Stomach (tissue), 9 donors: ENCODE measurements around the gene PALLD. TPM values are rescaled to one million over a fixed set of nuclear protein-coding genes. Genes with fewer than 3 reads are reported as not detected.

Experiments used
- DNase-seq, 2 donors: peaks; one replicate each; pipeline versions ENCODE4 v3.0.0 to v3.0.0-alpha.2; 2013 to 2019
- H3K27ac ChIP-seq, 5 donors: fragments of 200-600 bp in 4 of 5; sonication (generic) in 4 of 5; one replicate each; pipeline ENCODE4 v1.5.1; 2013 to 2019; ENCODE audit warnings: mild to moderate bottlenecking in 1 of 5, moderate library complexity in 1 of 5
- H3K27me3 ChIP-seq, 3 donors: fragments of 200-600 bp; sonication (generic); one replicate each; pipeline ENCODE4 v1.5.1; 2017 to 2019; ENCODE audit warnings: mixed run types in 1 of 3
- H3K36me3 ChIP-seq, 4 donors: fragments of 200-600 bp; sonication (generic); 1 replicate in 3 of 4; 2 replicates in 1 of 4; pipeline ENCODE4 v1.5.1; 2016 to 2019
- H3K4me1 ChIP-seq, 4 donors: fragments of 200-600 bp; sonication (generic); one replicate each; pipeline ENCODE4 v1.5.1; 2016 to 2019
- H3K4me3 ChIP-seq, 4 donors: fragments of 200-600 bp; sonication (generic) in 3 of 4; one replicate each; pipeline ENCODE4 v1.5.1; 2016 to 2019; ENCODE audit warnings: mild to moderate bottlenecking in 1 of 4
- H3K9me3 ChIP-seq, 4 donors: fragments of 200-600 bp; sonication (generic); one replicate each; pipeline ENCODE4 v1.5.1; 2016 to 2019
- CTCF ChIP-seq, 7 experiments: fragments of 450-650 bp in 4 of 7; fragments of 200-600 bp in 3 of 7; sonication (generic) in 3 of 7; IDR thresholded peaks; one replicate each; pipeline ENCODE4 v1.5.1; 2016 to 2019; ENCODE audit warnings: antibody characterized with exemption in 7 of 7, control low read depth in 2 of 7, mild to moderate bottlenecking in 1 of 7
- EP300 ChIP-seq: sonication (generic); formaldehyde crosslinking; IDR thresholded peaks from one replicate; pipeline ENCODE4 v1.6.1; 2017; ENCODE audit warnings: antibody characterized with exemption
- POLR2A ChIP-seq, 4 donors: fragments of 450-650 bp; IDR thresholded peaks; one replicate each; pipeline ENCODE4 v1.6.1; 2016; ENCODE audit warnings: antibody characterized with exemption in 4 of 4, control low read depth in 2 of 4, mild to moderate bottlenecking in 1 of 4, moderate library complexity in 1 of 4
- POLR2AphosphoS5 ChIP-seq, 3 donors: sonication (generic); formaldehyde crosslinking; IDR thresholded peaks; one replicate each; pipeline ENCODE4 v1.6.1; 2016; ENCODE audit warnings: antibody characterized with exemption in 3 of 3
- WGBS, 5 donors: extraction: QIAGEN DNeasy Blood & Tissue Kit in 3 of 5; methylation state at CpG; one replicate each; pipeline versions ENCODE4 v1.1.5 to v1.1.7; 2013 to 2018; 5-methylcytosine and 5-hydroxymethylcytosine counted together
- intact Hi-C: fragments of 100-400 bp; cut with DNase I; formaldehyde crosslinking; loops from one replicate; pipeline ENCODE4 v1.15.1; 2023; ENCODE audit warnings: low total_unique reads
- polyA plus RNA-seq, 3 donors: library from polyadenylated mRNA; stranded (reverse); fragments of 200-250 nt; gene quantifications; one replicate each; pipeline ENCODE4 v1.2.3, GENCODE V29; 2013
- total RNA-seq, 5 donors: library from RNA; depleted of rRNA; stranded (reverse); fragments of >200 nt; gene quantifications; one replicate each; pipeline versions ENCODE4 v1.1.0 to v1.2.3, GENCODE V29; 2014 to 2016
- donor health status: healthy with polysubstance abuse.
- donor health status: Bipolar disorder and iron deficiency.
- donor health status: healthy.

PALLD gene
- total and polyA plus RNA-seq, 8 donors, result 75.9 to 984 (median 206) TPM

GRCh38 chr4:168928346-168928745 is 431.5 kb downstream of the PALLD start:
- H3K27me3 ChIP-seq, result no peaks in the 10 kb centered on the region
- peaks cover 3 to 20% (median 13%) of the 10 kb centered on the region in 4 donors for H3K9me3 ChIP-seq
- TF ChIP-seq CTCF (IDR thresholded peaks at IDR 0.05), result no peak
- no peak for TF ChIP-seq POLR2AphosphoS5 (IDR thresholded peaks at IDR 0.05)
- TF ChIP-seq POLR2A (IDR thresholded peaks at IDR 0.05), result no peak
- no peak for TF ChIP-seq EP300
- H3K4me3 ChIP-seq, result no peak overlapping the region
- intact Hi-C loops, result loop anchor here (10.0 kb wide), 1 partner anchor 566 kb away; no protein-coding TSS in a partner anchor
- no peak overlapping the region for H3K27ac ChIP-seq
- no peak for DNase-seq
- H3K4me1 ChIP-seq, result peaks cover 0 to 5% (median 0%) of the 10 kb centered on the region in 4 donors
- H3K36me3 ChIP-seq, result peaks cover 51 to 80% (median 71%) of the 10 kb centered on the region in 4 donors
- WGBS, 5 donors, result 87 to 93% (median 90%) methylated on average over 2 of the region's 2 CpGs

GRCh38 chr4:168928875-168929274 is 432.0 kb downstream of the PALLD start:
- DNase-seq, result no peak
- peaks cover 51 to 75% (median 69%) of the 10 kb centered on the region in 4 donors for H3K36me3 ChIP-seq
- no peak overlapping the region for H3K27ac ChIP-seq
- no peak for TF ChIP-seq POLR2AphosphoS5 (IDR thresholded peaks at IDR 0.05)
- no peak for TF ChIP-seq CTCF (IDR thresholded peaks at IDR 0.05)
- TF ChIP-seq EP300, result no peak
- TF ChIP-seq POLR2A (IDR thresholded peaks at IDR 0.05), result no peak
- peaks cover 0 to 5% (median 0%) of the 10 kb centered on the region in 4 donors for H3K4me1 ChIP-seq
- intact Hi-C loops, result loop anchor here (10.0 kb wide), 1 partner anchor 566 kb away; no protein-coding TSS in a partner anchor
- H3K27me3 ChIP-seq, result no peaks in the 10 kb centered on the region
- WGBS, 5 donors, result 86 to 96% (median 92%) methylated on average over 3 of the region's 3 CpGs
- H3K4me3 ChIP-seq, result no peak overlapping the region
- H3K9me3 ChIP-seq, result peaks cover 3 to 20% (median 13%) of the 10 kb centered on the region in 4 donors

GRCh38 chr4:168930413-168931196 is 433.8 kb downstream of the PALLD start:
- peaks cover 0 to 5% (median 0%) of the 10 kb centered on the region in 4 donors for H3K4me1 ChIP-seq
- DNase-seq, result no peak
- WGBS, 5 donors, result 86 to 91% (median 90%) methylated on average over 6 of the region's 6 CpGs
- no peaks in the 10 kb centered on the region for H3K27me3 ChIP-seq
- no peak for TF ChIP-seq CTCF (IDR thresholded peaks at IDR 0.05)
- H3K27ac ChIP-seq, result no peak overlapping the region
- H3K36me3 ChIP-seq, result peaks cover 34 to 62% (median 52%) of the 10 kb centered on the region in 4 donors
- H3K4me3 ChIP-seq, result no peak overlapping the region
- intact Hi-C loops, result no loop called here
- H3K9me3 ChIP-seq, result peaks cover 3 to 29% (median 18%) of the 10 kb centered on the region in 4 donors

- H3K27ac ChIP-seq, result no peak overlapping the region
- no peaks in the 10 kb centered on the region for H3K27me3 ChIP-seq
- TF ChIP-seq POLR2A (IDR thresholded peaks at IDR 0.05), result no peak
- no peak for TF ChIP-seq CTCF (IDR thresholded peaks at IDR 0.05)
- TF ChIP-seq POLR2AphosphoS5 (IDR thresholded peaks at IDR 0.05), result no peak
- TF ChIP-seq EP300, result no peak
- peaks cover 3 to 35% (median 24%) of the 10 kb centered on the region in 4 donors for H3K9me3 ChIP-seq
- no peak overlapping the region for H3K4me3 ChIP-seq
- no peak for DNase-seq
- intact Hi-C loops, result no loop called here
- no peaks in the 10 kb centered on the region for H3K4me1 ChIP-seq
- H3K36me3 ChIP-seq, result peaks cover 27 to 61% (median 45%) of the 10 kb centered on the region in 4 donors
Measured at GRCh38 chr4:168931215-168931650, 434.4 kb downstream of the PALLD start.
